HG02610 (cell line): Measurements from ENCODE around the gene TCF4.

Experiments
- ATAC-seq: cut with Tn5 transposase; IDR thresholded peaks from one replicate; pipeline ENCODE4 v1.9.1; 2021; ENCODE audit warnings: mild to moderate bottlenecking, moderate library complexity; ENCODE audit not compliant: unreplicated experiment

The TCF4 gene

DNA sequence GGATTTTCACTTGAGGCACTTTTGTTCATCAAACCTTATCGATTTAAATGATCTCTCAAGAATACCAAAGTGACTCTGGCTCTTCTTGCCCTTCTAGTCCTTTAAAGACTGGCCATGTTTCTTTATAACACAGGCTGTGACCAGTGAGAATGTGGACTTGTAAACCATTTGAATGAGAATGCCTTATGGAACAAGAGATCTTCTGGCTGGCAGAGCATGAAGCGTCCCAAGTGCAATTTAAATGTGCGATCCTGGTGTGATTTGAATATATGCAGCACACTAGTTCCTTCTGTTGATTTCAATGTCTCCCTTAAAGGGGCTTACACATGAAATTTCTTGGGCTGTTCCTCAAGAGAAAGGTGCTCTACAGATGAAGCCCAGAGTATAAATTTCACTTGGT is 366.4 kb downstream of the TCF4 start:
- no peak for ATAC-seq

GRCh38 chr18:55220523-55220922 is 367.5 kb downstream of the TCF4 start:
- ATAC-seq, result peak; percentile 63

DNA sequence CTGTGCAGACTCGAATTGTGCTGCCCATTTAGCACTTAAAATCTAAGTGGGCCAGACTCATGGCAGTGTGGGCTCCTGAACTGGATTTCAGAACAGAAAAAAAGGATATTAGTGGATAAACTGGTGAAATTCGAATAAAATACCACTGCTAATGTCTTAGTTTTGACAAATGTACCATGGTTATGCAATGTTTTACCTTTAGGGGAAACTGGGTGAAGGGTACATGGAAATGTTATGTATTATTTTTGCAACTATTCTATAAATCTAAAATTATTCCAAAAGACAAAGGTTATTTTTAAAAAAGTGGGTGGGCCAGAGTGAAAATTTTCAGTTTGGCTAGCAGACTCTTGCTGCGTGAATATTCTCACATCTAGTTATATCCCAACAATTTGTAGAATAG is 368.2 kb downstream of the TCF4 start:
- ATAC-seq, result no peak

DNA sequence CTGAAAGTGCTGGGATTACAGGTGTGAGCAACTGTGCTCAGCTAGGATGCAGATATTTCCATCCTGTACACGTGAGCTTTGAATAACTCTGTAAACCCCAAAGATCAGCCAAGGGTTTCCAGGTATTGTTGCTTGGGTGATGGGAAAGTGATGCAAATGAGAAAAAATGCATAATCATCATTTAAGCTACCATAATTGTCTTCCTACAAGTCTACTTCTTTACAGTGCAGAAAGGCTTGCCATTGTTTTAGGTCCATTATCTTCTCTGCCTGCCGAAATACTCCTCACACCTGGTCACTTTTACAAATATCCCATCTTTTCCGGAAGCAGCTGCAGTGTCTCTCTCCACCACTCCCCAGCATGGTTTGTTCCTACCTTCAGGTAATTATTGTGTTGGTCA is 368.9 kb downstream of the TCF4 start:
- ATAC-seq, result no peak

DNA sequence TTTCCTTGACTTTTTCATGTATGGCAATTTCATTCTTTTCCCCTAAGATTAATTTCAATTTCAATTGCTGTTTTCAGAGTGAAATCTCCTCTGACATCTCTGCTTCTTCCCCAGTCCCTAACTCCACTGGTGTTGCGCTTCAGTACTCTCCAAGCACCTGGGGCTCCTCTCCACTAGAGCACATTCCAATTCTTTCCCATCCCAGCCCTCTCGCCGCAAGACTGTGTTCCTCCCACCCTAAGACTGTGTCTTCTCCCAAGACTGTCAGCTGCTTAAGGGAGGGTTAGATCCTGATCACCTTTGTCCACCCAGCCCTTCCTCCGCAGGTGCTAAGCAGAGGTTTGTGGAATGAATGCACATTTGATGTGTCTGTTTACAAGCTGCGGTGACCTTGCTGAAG is 373.0 kb downstream of the TCF4 start:
- ATAC-seq, result no peak

DNA sequence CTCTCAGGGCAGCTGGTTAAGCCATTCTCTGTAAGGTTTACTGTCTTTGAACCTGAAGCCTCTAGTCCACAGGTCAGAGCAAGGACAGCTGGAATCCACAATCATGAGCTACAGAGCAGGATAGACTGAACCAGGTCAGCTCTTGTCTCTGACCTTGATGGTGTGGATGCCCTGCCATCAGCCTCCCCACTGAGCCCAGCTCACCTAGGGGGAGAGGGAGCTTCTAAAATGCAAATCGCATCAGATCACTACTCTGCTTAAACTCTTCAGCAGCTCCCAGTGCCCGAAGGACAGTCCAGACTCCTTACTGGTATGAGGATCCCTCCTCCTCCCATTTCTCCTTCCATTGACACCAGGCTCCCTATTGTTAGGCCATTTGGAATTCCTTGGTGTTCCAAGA is 373.5 kb downstream of the TCF4 start:
- ATAC-seq, result no peak

DNA sequence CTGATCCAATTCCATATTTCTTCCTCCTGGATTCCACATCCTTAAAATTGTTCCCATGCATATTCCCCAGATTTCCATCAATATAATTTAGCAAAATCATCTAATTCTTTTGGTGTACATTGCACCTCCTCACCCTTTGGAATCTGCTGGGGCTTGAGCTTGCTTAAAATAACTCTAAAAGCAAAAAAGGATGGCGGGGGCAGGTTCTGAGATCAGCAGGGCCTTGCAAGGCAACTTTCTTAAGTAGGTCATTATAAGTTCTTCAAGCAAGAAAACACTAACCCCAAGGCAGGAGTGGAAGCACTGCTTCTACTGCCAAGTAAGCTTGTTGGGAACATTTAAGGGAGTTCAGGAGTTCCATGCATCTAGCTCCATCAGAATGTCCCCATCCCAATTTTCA is 374.4 kb downstream of the TCF4 start:
- ATAC-seq, result no peak

DNA sequence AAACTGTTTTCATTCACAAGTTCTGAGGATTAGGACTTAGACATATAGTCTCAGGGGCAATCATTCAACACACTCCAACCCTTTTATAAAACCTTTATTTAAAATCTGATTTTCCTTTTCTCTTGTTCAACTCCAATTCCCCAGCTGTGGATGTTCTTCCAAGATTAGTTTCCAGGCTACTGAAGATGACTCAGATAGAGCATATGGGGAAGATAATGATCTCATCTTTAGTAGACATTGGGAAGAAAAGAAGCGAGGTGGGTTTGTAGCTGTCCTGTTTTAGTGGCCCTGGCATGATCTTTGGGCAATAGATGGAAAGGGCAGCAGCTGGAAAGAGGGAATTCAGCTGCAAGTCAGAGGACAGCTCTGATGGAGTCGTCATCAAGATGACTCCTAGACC is 381.1 kb downstream of the TCF4 start:
- no peak for ATAC-seq

- no peak for ATAC-seq
Measured at GRCh38 chr18:55202232-55202917, 385.6 kb downstream of the TCF4 start.

DNA sequence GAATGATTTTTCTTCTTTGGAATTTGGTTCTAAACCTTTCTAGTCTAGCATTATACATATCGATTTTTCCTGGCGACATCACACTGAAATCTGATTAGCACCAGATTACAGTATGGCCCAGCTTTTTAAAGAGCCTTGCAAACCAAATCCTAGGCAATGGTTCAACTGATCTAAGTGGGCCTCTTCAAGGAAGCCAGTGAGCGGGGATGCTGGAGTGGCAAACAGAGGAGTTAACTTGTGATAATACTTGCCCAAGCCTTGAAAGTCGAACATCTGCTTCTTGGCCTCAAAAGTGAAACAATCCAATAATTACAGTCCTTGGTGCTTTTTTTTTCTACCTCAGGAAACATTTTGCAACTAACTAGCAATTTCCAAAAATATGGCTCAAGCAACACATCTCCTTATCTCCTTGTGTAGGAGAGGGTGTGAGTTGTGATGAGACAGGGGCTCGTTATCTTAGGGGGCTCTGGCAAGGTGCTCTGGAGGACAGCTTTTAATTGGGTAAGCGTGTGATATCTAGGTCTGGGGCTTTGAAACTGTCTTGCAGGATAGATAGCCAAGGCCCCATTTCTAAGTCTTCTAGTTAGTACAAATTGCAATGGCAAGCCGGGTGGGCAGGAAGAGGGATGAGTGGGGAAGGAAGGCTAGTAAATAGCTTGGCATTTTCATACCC is 388.6 kb downstream of the TCF4 start:
- ATAC-seq, result no peak

DNA sequence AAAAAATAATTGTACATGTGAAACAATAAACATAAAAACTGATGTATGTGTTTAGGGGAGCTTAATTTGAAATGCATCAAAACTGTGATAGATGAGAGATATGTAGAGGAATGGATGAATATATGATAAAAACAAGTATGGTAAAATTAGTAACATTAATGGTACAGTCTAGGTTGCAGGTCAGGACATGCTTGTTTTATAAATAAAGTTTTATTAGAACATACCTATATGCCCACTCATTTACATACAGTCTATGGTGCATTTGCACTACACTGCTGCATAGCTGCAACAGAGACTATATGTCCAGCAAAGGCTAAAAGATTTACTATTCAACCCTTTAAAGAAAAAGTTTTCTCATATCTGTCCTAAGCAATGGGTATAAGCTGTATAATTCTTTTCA is 392.1 kb downstream of the TCF4 start:
- ATAC-seq, result no peak

DNA sequence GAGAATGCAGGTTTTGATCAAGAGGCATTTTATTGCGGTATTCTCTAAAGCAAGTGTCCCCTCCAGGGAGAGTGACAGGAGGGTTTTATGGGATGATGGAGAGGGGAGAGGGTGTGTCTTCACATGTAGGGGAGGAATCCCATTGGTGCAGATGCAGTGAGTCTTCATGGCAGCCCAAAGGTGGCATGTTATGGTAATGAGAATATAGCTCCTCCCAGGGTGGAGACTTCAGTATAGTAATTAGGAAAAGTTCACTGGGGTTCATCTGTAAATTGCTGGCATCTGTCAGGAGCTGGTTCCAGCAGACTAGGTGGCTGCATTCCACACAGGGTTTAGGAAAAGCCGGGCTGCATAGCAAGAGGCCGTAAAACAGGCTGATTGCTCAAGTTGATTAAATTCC is 398.0 kb downstream of the TCF4 start:
- no peak for ATAC-seq

DNA sequence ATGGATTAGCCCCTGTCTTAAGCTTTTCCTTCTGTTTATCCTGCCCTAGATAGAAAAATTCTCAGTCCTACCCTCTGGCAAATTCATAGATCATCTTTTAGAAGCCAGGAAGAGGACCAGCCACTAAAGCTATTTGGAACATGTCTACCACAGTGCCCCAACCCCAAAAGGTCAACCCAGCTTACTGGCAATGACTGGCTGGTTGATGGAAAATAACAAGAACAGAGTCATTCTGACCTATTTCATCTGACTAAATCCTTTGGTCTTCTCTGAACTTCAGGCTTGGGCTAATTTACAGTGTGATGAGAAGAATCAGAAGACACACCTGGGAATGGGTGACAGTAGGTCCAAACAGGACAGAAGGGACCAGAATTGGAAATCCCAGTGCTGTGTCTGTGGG is 401.4 kb downstream of the TCF4 start:
- ATAC-seq, result no peak

- no peak for ATAC-seq
Measured at GRCh38 chr18:55185391-55185790, 402.6 kb downstream of the TCF4 start.

DNA sequence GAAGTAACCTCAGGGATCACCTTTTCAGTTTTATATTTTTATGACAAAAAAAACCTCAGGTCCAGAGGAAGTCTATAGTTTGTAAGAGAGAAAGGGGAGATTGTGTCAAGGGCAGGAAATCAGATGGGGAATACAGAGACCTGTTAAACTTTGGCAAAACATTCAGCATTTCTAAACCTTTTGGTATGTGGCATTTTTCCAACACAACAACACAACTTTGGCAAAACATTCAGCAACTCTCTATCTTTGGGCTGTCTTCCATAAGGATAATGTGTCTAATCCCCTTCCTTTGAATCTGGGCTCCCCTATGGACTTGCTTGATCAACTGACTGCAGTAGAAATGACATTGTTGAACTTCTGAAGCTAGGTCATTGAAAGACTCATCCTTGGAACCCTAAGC is 408.2 kb downstream of the TCF4 start:
- ATAC-seq, result no peak

- ATAC-seq, result no peak
Measured at GRCh38 chr18:55179425-55179824, 408.6 kb downstream of the TCF4 start.

GRCh38 chr18:55173291-55173690 is 414.7 kb downstream of the TCF4 start:
- ATAC-seq, result no peak
